Peyer's patch (tissue), 4 donors: ENCODE data around the gene ZC3H4. TPM values are rescaled to one million over a fixed set of nuclear protein-coding genes. Genes with fewer than 3 reads are reported as not detected.

Experiments used
- DNase-seq, 3 donors: peaks; one replicate each; pipeline ENCODE4 v3.0.0-alpha.2; 2017 to 2019
- H3K27ac ChIP-seq, 4 donors: fragments of 200-600 bp; sonication (generic); one replicate each; pipeline ENCODE4 v1.5.1; 2016 to 2019
- H3K27me3 ChIP-seq, 2 donors: fragments of 200-600 bp; sonication (generic); one replicate each; pipeline ENCODE4 v1.5.1; 2019
- H3K36me3 ChIP-seq, 3 donors: fragments of 200-600 bp; sonication (generic); one replicate each; pipeline ENCODE4 v1.5.1; 2016 to 2019
- H3K4me1 ChIP-seq, 4 donors: fragments of 200-600 bp; sonication (generic); one replicate each; pipeline ENCODE4 v1.5.1; 2016 to 2019
- H3K4me3 ChIP-seq, 4 donors: fragments of 200-600 bp; sonication (generic); 1 replicate in 3 of 4; 2 replicates in 1 of 4; pipeline ENCODE4 v1.5.1; 2016 to 2019; ENCODE audit warnings: mild to moderate bottlenecking in 1 of 4
- H3K9me3 ChIP-seq, 4 donors: fragments of 200-600 bp; sonication (generic); one replicate each; pipeline ENCODE4 v1.5.1; 2016 to 2019; ENCODE audit warnings: mild to moderate bottlenecking in 1 of 4
- CTCF ChIP-seq, 6 experiments: fragments of 450-650 bp in 4 of 6; fragments of 200-600 bp in 2 of 6; sonication (generic) in 1 of 6; IDR thresholded peaks; one replicate each; pipeline ENCODE4 v1.5.1; 2017 to 2019; ENCODE audit warnings: antibody characterized with exemption in 6 of 6, mild to moderate bottlenecking in 3 of 6, moderate library complexity in 1 of 6
- total RNA-seq, 4 donors: library from RNA; depleted of rRNA; stranded (reverse); fragments of >200 nt; gene quantifications; one replicate each; pipeline ENCODE4 v1.1.0, GENCODE V29; 2016

The ZC3H4 gene
- total RNA-seq, 4 donors from 2014 or later: 24.7 to 61.9 (median 42.4) TPM

GRCh38 chr19:47018923-47019322 is 94.7 kb downstream of the ZC3H4 start:
- Histone ChIP-seq H3K4me1 (peaks cover 3 to 27% (median 21%) of the 10 kb centered on the region in 4 donors), H3K27me3 (peaks cover 0 to 45% of the 10 kb centered on the region in 2 donors)
- DNase-seq: no peak

More at GRCh38 chr19:47018923-47019322, 94.7 kb downstream of the ZC3H4 start:
- no peak overlapping the region for H3K27ac ChIP-seq
- no peaks in the 10 kb centered on the region for H3K36me3 ChIP-seq
- H3K9me3 ChIP-seq: no peaks in the 10 kb centered on the region
- no peak for TF ChIP-seq CTCF (IDR thresholded peaks at IDR 0.05)
- H3K4me3 ChIP-seq: no peak overlapping the region

Other genes with a start within 250 kb of the ZC3H4 start
- not detected for gene NPAS1, start 93.9 kb downstream of the ZC3H4 start, total RNA-seq
- gene TMEM160, start 65.2 kb downstream of the ZC3H4 start, total RNA-seq: 10 to 100 TPM; 17.7 to 52.7 (median 29.3) TPM
- 10 to 100 TPM; 35.9 to 73.4 (median 40.3) TPM for gene SAE1, start 17.1 kb upstream of the ZC3H4 start, total RNA-seq
- gene BBC3, start 117.4 kb upstream of the ZC3H4 start, total RNA-seq: 10 to 100 TPM in 1 of 4 donors, 1 to 10 TPM in 3; 4.1 to 10.0 (median 5.5) TPM
- 100 to 1,000 TPM in 1 of 4 donors, 10 to 100 TPM in 3; 12.1 to 104 (median 35.8) TPM for gene CCDC9, start 142.7 kb upstream of the ZC3H4 start, total RNA-seq
- 10 to 100 TPM in 2 of 4 donors, 1 to 10 TPM in 2; 6.1 to 23.9 (median 12.8) TPM for gene INAFM1, start 161.1 kb upstream of the ZC3H4 start, total RNA-seq
- 1 to 10 TPM in 2 of 4 donors, under 1 TPM in 1, not detected in 1; 0.70 to 5.0 (median 2.2) TPM for gene C5AR1, start 196.1 kb upstream of the ZC3H4 start, total RNA-seq
- gene C5AR2, start 218.4 kb upstream of the ZC3H4 start, total RNA-seq: 1 to 10 TPM in 2 of 4 donors, under 1 TPM in 1, not detected in 1; 0.95 to 1.6 (median 1.4) TPM
- gene DHX34, start 235.5 kb upstream of the ZC3H4 start, total RNA-seq: 10 to 100 TPM; 13.1 to 51.2 (median 30.0) TPM